Stomach (tissue), 9 donors: Measurements from ENCODE around the gene HABP4. TPM values are rescaled to one million over a fixed set of nuclear protein-coding genes. Genes with fewer than 3 reads are reported as not detected.
A peak's percentile ranks its signal among the peaks of the same experiment; 100 is the strongest.

Experiments used
- DNase-seq, 2 donors: peaks; one replicate each; pipeline versions ENCODE4 v3.0.0 to v3.0.0-alpha.2; 2013 to 2019
- H3K27ac ChIP-seq, 5 donors: fragments of 200-600 bp in 4 of 5; sonication (generic) in 4 of 5; one replicate each; pipeline ENCODE4 v1.5.1; 2013 to 2019; ENCODE audit warnings: mild to moderate bottlenecking in 1 of 5, moderate library complexity in 1 of 5
- H3K27me3 ChIP-seq, 3 donors: fragments of 200-600 bp; sonication (generic); one replicate each; pipeline ENCODE4 v1.5.1; 2017 to 2019; ENCODE audit warnings: mixed run types in 1 of 3
- H3K36me3 ChIP-seq, 4 donors: fragments of 200-600 bp; sonication (generic); 1 replicate in 3 of 4; 2 replicates in 1 of 4; pipeline ENCODE4 v1.5.1; 2016 to 2019
- H3K4me1 ChIP-seq, 4 donors: fragments of 200-600 bp; sonication (generic); one replicate each; pipeline ENCODE4 v1.5.1; 2016 to 2019
- H3K4me3 ChIP-seq, 4 donors: fragments of 200-600 bp; sonication (generic) in 3 of 4; one replicate each; pipeline ENCODE4 v1.5.1; 2016 to 2019; ENCODE audit warnings: mild to moderate bottlenecking in 1 of 4
- H3K9me3 ChIP-seq, 4 donors: fragments of 200-600 bp; sonication (generic); one replicate each; pipeline ENCODE4 v1.5.1; 2016 to 2019
- CTCF ChIP-seq, 7 experiments: fragments of 450-650 bp in 4 of 7; fragments of 200-600 bp in 3 of 7; sonication (generic) in 3 of 7; IDR thresholded peaks; one replicate each; pipeline ENCODE4 v1.5.1; 2016 to 2019; ENCODE audit warnings: antibody characterized with exemption in 7 of 7, control low read depth in 2 of 7, mild to moderate bottlenecking in 1 of 7
- EP300 ChIP-seq: sonication (generic); formaldehyde crosslinking; IDR thresholded peaks from one replicate; pipeline ENCODE4 v1.6.1; 2017; ENCODE audit warnings: antibody characterized with exemption
- POLR2A ChIP-seq, 4 donors: fragments of 450-650 bp; IDR thresholded peaks; one replicate each; pipeline ENCODE4 v1.6.1; 2016; ENCODE audit warnings: antibody characterized with exemption in 4 of 4, control low read depth in 2 of 4, mild to moderate bottlenecking in 1 of 4, moderate library complexity in 1 of 4
- POLR2AphosphoS5 ChIP-seq, 3 donors: sonication (generic); formaldehyde crosslinking; IDR thresholded peaks; one replicate each; pipeline ENCODE4 v1.6.1; 2016; ENCODE audit warnings: antibody characterized with exemption in 3 of 3
- WGBS, 5 donors: extraction: QIAGEN DNeasy Blood & Tissue Kit in 3 of 5; methylation state at CpG; one replicate each; pipeline versions ENCODE4 v1.1.5 to v1.1.7; 2013 to 2018; 5-methylcytosine and 5-hydroxymethylcytosine counted together
- intact Hi-C: fragments of 100-400 bp; cut with DNase I; formaldehyde crosslinking; loops from one replicate; pipeline ENCODE4 v1.15.1; 2023; ENCODE audit warnings: low total_unique reads
- polyA plus RNA-seq, 3 donors: library from polyadenylated mRNA; stranded (reverse); fragments of 200-250 nt; gene quantifications; one replicate each; pipeline ENCODE4 v1.2.3, GENCODE V29; 2013
- total RNA-seq, 5 donors: library from RNA; depleted of rRNA; stranded (reverse); fragments of >200 nt; gene quantifications; one replicate each; pipeline versions ENCODE4 v1.1.0 to v1.2.3, GENCODE V29; 2014 to 2016
- donor health status: healthy with polysubstance abuse.
- donor health status: Bipolar disorder and iron deficiency.
- donor health status: healthy.

Gene HABP4
- total and polyA plus RNA-seq, 8 donors = 0.58 to 45.1 (median 9.9) TPM

DNA sequence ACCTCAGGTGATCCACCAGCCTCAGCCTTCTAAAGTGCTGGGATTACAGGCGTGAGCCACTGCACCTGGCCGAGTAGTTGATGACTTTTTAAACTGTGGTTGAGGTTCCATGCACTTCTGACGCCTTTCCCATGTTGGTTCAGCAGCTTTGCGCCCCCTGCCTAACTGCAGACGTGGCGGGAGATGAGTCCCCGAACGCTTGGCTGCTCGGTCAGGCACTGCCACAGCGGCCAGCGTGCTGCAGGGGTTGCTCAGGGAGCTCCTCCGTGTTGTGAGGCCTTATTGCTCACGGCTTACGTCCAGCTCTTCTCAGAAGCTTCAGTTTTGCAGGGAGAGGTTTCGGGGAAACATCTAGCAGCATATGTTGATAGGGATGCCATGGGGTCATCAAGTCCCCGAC lies 35.3 kb downstream of the HABP4 start:
- intact Hi-C loops = no loop called here
- Histone ChIP-seq H3K27ac (peak overlapping the region in 2 of 5 donors; percentile 64 to 84), H3K9me3 (no peaks in the 10 kb centered on the region), H3K27me3 (no peaks in the 10 kb centered on the region), H3K4me1 (peaks cover 24 to 37% (median 33%) of the 10 kb centered on the region in 4 donors), H3K36me3 (peaks cover 20 to 43% (median 36%) of the 10 kb centered on the region in 4 donors), H3K4me3 (no peak overlapping the region)
- TF ChIP-seq EP300 = no peak
- DNase-seq = no peak
- 92 to 99% (median 97%) methylated on average over 16 of the region's 16 CpGs for WGBS, 5 donors

GRCh38 chr9:96486386-96487028 lies 36.5 kb downstream of the HABP4 start:
- TF ChIP-seq CTCF (IDR thresholded peaks at IDR 0.05) (no peak), POLR2AphosphoS5 (IDR thresholded peaks at IDR 0.05) (no peak), EP300 (no peak), POLR2A (IDR thresholded peaks at IDR 0.05) (no peak)
- H3K4me1 ChIP-seq = peaks cover 31 to 49% (median 41%) of the 10 kb centered on the region in 4 donors
- intact Hi-C loops = no loop called here
- H3K27me3 ChIP-seq = no peaks in the 10 kb centered on the region
- DNase-seq = peak; percentile 48 to 79
- H3K9me3 ChIP-seq = no peaks in the 10 kb centered on the region
- 19 to 30% (median 23%) methylated on average over 7 of the region's 7 CpGs for WGBS, 5 donors
- H3K36me3 ChIP-seq = peaks cover 26 to 55% (median 47%) of the 10 kb centered on the region in 4 donors
- H3K27ac ChIP-seq = peak overlapping the region; percentile 48 to 84 (median 64)
- no peak overlapping the region for H3K4me3 ChIP-seq

- H3K9me3 ChIP-seq = no peaks in the 10 kb centered on the region
- DNase-seq = no peak
- TF ChIP-seq CTCF (IDR thresholded peaks at IDR 0.05) (no peak), POLR2A (IDR thresholded peaks at IDR 0.05) (no peak), POLR2AphosphoS5 (IDR thresholded peaks at IDR 0.05) (no peak), EP300 (no peak)
- no peak overlapping the region for H3K4me3 ChIP-seq
- H3K27ac ChIP-seq = peak overlapping the region in 4 of 5 donors; percentile 54 to 84 (median 68)
- H3K36me3 ChIP-seq = peaks cover 26 to 60% (median 49%) of the 10 kb centered on the region in 4 donors
- H3K27me3 ChIP-seq = no peaks in the 10 kb centered on the region
- peaks cover 36 to 55% (median 45%) of the 10 kb centered on the region in 4 donors for H3K4me1 ChIP-seq
- intact Hi-C loops = no loop called here
- WGBS, 5 donors = 20 to 38% (median 32%) methylated on average over 1 of the region's 1 CpG
These were observed 37.0 kb downstream of the HABP4 start for GRCh38 chr9:96487029-96487396.

- Histone ChIP-seq H3K9me3 (no peaks in the 10 kb centered on the region), H3K36me3 (peaks cover 26 to 67% (median 54%) of the 10 kb centered on the region in 4 donors), H3K27me3 (no peaks in the 10 kb centered on the region), H3K27ac (peak overlapping the region in 4 of 5 donors; percentile 54 to 84 (median 68)), H3K4me1 (peaks cover 38 to 64% (median 48%) of the 10 kb centered on the region in 4 donors), H3K4me3 (no peak overlapping the region)
- TF ChIP-seq POLR2AphosphoS5 (IDR thresholded peaks at IDR 0.05) (peak in 1 of 3 donors; percentile 8), EP300 (no peak), POLR2A (IDR thresholded peaks at IDR 0.05) (no peak)
- 41 to 76% (median 56%) methylated on average over 10 of the region's 10 CpGs for WGBS, 5 donors
- no peak for DNase-seq
- intact Hi-C loops = no loop called here
These were observed 38.0 kb downstream of the HABP4 start for GRCh38 chr9:96487949-96488348.

DNA sequence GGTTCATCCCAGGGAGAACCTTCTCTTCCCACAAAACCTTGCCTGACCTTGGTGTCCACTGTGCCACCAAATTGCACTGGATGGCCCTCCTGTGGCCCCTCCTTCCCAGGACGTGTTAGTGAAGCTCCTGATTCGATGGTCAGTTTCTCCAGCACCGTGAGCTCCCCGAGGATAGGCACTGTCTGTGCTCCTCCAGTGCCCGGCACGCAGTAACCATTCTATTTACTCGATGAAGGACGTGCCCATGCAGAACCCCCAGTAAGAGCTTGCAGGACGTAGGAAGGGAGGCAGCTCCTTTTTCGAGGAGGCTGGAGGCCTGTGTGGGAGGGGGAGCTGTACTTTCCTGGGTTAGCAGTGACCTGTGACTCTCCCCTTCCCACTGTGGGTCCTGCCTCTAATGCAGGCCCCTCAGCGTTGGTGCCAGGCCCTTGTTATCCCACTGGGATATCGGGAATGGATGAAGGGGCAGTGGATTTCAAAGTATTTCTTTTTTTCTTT lies 39.6 kb downstream of the HABP4 start:
- no peak for DNase-seq
- H3K9me3 ChIP-seq = no peaks in the 10 kb centered on the region
- no peak overlapping the region for H3K27ac ChIP-seq
- no peak overlapping the region for H3K4me3 ChIP-seq
- H3K27me3 ChIP-seq = no peaks in the 10 kb centered on the region
- H3K36me3 ChIP-seq = peaks cover 26 to 75% (median 54%) of the 10 kb centered on the region in 4 donors
- peaks cover 38 to 64% (median 48%) of the 10 kb centered on the region in 4 donors for H3K4me1 ChIP-seq
- 88 to 96% (median 95%) methylated on average over 12 of the region's 12 CpGs for WGBS, 5 donors
- no peak for TF ChIP-seq POLR2A (IDR thresholded peaks at IDR 0.05)
- no peak for TF ChIP-seq EP300
- TF ChIP-seq CTCF (IDR thresholded peaks at IDR 0.05) = no peak
- no peak for TF ChIP-seq POLR2AphosphoS5 (IDR thresholded peaks at IDR 0.05)
- intact Hi-C loops = no loop called here
